Measurements from ENCODE around the gene DVL1.
"Not testable (repeated sequence)": the region's sequence is repeated elsewhere in the genome, so short reads cannot be mapped to it uniquely, and the experiment has no call there.

DVL1 gene

DNA sequence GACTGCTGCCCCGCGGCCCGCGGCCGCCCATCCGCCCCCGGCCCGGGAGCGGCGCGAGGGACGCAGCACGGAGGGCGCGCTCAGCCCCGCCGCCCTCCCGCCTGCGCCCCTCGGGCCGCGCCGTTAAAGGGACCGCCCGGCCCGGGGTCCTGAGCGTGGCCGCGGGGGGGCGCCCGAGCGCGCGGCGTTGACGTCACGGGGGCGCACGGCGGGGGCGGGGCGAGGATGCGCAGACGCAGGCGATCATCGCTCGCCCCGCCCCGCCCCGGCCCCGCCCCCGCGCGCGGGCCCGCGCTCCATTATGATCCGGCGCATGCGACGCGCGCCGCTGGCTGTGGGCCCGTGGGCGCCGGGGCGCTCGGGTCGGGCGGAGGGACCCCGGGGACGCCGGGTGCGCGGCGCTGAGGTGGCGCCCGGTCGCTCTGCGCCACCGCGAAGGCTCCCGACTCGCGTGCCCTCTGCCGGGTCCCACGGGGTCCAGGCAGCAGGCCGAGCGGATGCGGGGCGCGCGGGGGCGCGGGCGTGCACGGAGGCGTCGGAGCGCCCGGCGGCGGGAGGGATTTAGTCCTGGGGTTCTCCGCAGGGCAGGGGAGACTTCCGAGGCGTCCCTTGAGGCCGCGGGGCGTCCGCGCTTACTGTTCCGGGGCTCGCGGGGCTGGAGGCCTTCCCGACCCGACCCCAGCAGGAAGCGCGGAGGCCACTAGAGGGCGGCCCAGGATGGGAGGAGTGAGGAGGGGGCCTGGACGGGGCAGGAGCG lies at the start of gene DVL1:
DVL1 (minus strand) TSS at position 163 of the 757 bp plus-strand sequence. CDS start 353 bp downstream, outside the sequence.
- peak; percentile 60 for DNase-seq

DNA sequence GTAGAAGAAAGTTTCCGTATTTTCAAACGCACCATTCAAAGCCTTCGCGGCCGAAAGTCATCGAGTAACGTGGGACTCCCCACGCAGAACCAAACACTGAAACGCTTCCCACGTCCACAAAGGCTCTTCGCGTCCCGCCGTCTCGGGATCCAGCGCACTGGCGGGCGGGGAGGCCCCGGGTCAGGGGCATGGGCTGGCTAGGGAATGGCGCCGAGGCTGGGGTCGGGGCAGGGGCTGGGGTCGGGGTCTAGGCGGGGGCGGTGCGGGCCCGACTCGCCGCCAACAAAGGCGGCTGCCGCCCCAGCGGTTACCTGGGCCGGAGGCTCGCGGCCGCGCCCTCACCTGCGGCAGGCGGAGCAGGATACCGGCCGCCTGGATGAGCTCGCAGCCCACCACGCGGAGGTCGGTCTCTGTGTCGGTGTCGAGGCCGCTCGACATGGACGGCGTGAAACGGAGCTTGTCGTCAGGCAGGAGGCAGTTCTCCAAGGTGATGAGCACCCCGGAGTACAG lies 49.5 kb upstream of the DVL1 start:
- DNase-seq = no peak

DNA sequence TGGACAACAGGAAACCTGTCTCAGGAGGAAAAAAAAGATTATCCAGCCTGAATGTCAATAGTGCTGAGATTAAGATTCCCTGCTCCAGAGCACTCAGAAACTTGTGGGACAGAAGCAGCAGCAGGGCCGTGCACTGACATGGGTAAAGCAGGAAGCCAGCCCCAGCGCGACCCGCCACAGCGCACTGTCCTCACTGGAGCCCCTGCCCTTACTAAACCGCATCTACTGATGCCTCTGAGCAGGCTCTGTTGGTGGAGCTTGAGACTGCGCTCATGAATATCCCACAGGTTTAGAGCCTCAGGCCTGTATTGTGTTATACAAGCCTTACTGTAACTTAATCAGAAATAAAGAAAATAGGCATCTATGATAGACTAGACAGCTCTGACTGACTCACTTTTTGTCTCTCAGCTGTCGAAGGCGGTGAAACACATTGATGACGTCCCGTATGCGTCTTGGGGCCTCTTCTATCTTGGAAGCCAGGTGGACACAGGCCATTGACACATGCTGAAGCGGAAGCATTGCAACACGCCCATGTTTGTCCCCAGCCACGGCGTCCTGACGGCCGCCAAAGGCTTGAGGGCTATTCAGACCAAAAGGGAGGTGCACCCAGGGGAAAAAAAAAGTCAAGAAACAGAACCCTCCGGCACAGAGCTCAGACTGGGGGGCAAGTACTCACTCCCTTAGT lies 48.8 kb upstream of the DVL1 start:
- DNase-seq = no peak

DNA sequence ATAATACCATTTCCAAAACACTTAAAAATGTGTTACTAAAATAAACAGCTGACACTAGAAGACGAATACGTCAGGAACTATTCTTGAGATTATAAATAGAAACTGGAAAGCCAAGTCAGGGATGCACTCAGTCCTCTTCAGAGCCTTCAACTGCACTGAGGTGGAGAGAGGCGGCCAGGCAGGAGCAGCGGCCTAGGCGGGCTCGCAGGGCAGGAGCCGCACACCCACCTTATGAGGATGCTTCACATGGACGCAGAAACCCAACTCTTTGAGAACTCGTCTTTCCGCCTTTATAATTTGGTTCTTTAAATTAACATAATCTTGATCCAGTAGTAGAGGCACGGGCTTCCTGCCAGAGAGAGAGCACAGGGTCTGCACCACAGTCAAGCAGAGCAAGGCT lies 45.9 kb upstream of the DVL1 start:
- no peak for DNase-seq

DNA sequence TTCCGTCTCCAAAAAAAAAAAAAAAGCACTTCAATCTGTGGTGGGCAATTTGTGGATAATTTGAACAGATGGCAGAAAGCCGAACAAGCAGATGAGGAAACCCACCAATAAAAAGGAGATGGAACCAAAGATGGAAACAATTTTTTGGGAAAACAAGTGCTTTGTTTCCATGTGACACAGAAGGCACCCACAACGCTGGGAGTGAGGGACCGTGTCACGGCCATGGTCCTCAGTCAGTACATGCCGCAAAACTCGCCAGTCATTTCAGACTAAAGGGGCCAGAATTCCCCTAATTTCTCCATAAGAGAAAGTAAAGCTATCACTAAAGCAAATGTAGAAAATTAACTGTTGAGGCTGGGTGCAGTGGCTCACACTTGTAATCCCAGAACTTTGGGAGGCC lies 44.9 kb upstream of the DVL1 start:
- DNase-seq = no peak

DNA sequence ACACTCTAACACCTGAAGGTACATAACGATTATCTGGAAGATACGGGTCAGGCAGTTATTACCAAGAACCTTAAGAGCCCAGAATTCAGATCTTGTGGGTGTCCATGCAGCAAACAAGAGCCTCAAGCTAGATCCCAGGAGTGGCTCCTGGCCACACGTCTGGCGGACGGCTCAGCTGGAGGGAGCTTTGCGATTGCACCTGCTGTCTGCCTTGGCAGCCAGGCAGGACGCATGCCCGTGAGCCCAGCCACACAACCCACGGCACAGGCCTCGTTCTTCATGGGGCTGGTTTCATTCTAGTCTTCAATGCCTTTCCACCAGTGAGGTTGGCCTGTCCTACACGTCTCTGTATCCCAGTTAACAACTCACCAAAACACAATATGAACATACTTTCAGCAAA lies 44.2 kb upstream of the DVL1 start:
- no peak for DNase-seq

DNA sequence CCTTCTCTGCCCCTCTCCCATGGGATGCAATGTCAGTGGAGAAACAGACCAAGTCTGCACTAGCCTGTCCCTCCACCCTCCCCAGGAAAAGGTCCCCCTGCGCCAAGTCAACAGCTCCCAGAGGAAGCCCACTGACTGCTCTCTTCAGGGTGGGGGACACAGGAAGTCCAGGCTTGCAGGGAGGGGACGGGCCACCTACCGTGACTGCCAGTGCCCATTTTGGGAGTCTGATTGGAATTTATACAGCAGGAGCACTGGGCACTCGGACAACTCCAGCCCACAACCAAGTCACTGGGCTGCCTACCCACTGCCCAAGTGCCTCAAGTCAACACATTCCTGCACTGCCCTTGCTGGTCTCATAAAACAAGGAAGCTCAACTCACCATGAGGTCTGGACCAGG lies 43.8 kb upstream of the DVL1 start:
- no peak for DNase-seq

DNA sequence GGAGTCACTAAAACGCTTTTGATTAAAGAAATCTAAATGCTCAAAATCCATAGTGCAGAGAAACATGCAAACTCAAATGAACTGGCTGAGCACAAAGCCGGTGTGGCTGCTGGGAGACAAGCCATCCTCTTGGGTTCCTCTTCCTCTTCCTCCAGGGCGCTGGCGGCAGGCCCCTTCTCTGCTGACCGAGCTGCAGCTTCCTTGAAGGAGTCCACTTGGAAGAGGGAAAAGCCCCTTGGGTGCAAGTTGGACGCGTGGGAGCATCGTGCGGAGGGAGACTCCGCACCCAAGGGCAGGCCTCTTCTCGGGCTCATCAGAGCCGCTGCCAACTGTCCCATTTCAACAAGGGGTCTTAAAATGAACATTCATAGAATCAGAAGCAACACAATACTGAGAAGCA lies 42.0 kb upstream of the DVL1 start:
- no peak for DNase-seq

DNA sequence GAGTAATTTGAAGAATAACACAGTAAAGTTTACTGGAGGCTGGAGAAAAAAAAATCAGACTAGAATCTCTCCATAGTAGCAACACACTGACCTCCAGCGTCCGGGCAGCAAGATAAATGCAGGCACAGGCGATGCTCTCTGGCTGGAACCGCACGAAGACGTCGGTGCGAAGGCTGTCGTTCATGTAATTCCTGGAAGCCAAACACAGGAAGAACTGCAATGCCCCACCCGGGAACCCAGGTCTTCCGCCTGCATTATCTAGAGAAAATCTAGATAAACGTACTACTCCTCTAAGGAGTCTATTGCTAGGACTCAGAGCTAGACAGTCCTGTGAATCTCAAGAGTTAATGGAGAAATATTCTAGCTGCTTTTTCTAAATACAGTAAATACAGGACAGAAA lies 41.5 kb upstream of the DVL1 start:
- DNase-seq = no peak

DNA sequence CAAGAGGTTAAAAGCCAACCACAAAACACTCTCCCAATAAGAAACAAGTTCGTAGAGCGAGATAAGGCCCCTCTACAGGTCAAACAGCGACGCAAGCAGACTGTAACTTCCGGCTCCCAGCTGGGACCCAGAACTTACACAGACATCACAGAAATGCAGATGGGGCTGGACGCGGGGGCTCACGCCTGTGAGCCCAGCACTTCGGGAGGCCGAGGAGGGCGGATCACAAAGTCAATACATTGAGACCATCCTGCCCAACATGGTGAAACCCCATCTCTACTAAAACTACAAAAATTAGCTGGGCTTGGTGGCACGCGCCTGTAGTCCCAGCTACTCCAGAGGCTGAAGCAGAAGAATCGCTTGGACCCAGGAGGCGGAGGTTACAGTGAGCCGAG lies 38.9 kb upstream of the DVL1 start:
- no peak for DNase-seq

DNA sequence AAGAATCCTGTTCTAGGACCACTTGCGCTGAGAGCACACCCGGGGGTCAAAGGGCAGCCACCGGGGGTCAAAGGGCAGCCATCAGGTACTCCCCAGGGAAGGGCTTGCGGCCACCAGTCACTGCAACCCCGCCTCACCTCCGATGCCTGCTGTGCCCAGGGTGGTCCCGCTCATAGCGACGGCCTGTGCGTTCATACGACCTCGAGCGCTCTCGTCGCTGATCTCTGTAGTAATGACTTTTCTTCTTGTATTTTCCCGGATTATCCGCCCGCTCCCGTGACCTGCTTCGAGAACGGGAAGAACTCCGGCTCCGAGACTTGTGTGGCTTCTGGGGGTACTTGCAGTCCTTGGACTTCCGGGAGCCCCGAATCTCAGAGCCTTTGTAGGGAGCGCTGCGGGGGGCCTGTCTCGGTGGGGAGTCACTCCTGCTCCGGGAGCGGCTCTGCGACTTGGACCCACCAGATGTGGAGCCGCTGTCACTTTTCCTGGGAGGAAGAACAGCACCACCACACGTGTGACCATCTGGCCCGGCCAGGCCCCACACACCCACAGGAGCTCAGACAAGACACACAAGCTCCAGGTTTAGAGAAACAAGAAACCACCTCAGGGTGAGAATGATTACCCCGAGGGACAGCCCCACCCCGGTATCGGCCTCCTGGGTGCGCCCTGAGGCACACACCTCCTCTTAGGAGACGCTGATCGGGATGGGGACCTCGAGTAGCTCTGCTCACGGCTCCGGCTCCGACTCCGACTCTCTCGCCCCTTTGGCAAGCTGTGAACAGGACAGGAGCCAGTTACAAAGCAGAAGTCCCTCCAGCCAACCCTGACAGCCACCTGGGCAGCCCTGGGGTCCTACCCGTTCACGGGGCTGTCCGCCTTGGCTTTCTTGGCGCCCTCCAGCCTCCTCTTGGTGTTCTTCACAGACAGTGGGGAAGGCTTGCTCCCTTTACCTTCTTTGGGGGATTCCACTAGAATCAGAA lies 38.2 kb upstream of the DVL1 start:
- DNase-seq = no peak

DNA sequence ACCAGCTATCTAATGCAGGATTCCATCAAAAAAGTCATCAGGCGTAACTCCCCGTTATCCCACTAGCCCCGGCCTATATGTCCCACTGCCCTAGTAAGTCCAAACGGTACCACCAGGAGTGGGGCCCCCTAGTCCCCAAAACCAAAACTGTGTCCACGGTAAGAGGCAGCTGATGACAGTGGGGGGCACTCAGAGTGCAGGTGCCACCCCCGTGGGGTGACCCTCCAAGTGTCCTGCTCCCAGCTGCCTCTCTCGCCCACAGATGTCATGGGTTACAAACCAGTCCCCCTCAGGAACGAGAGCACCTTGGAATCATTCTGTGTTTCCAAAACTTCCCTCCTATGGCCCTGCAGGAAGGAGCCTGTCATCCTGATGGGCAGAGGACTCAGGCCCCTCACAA lies 36.7 kb upstream of the DVL1 start:
- no peak for DNase-seq

DNA sequence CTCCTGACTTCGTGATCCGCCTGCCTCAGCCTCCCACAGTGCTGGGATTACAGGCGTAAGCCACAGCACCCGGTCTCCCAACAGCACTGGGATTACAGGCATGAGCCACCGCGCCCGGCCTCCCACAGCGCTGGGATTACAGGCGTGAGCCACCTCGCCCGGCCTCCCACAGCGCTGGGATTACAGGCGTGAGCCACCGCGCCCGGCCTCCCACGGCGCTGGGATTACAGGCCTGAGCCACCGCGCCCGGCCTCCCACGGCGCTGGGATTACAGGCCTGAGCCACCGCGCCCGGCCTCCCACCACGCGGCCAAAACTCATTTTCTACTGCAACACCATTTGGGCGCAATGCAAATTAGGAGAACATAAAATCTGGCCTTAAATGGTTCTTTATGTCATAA lies 36.1 kb upstream of the DVL1 start:
- not testable (repeated sequence) for DNase-seq

DNA sequence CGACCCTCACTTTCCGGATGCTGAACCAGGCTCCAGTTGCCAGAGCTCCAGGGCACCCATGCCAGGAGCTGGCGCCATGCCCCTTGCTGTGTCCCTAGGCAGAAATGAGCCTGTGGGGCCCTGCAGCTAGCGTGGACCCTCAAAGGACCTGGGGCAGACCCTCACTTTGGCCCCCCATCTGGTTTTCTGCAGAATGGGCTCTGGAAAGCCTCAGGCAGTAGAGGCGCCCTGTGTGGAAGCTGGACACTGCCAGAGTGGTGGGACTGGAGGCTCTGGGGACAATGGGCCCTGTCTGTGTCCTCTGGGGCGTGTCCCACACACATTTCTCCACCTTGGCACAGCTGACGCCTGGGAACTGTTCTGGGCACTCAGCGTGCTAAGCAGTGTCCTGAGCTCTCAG lies 32.1 kb upstream of the DVL1 start:
- no peak for DNase-seq

DNA sequence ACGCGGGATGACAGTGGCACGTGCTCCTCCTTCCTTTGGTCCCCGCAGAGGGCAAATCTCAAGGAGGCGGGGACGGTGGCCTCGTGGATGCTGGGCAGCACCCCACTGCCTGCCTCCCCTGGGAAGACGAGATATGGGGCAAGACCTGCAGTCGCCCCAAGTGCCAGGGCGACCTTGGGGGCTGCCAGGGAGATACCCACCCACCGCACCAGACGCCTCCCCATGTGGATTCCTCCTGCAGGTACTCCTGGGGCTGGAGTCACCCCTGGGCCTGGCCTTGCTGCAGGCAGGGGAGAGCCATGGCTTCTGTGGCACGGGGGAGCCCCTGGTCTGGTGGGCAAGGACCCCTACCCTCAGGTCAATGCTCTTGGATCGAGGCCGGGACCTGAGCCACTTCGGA lies 31.6 kb upstream of the DVL1 start:
- DNase-seq = no peak

DNA sequence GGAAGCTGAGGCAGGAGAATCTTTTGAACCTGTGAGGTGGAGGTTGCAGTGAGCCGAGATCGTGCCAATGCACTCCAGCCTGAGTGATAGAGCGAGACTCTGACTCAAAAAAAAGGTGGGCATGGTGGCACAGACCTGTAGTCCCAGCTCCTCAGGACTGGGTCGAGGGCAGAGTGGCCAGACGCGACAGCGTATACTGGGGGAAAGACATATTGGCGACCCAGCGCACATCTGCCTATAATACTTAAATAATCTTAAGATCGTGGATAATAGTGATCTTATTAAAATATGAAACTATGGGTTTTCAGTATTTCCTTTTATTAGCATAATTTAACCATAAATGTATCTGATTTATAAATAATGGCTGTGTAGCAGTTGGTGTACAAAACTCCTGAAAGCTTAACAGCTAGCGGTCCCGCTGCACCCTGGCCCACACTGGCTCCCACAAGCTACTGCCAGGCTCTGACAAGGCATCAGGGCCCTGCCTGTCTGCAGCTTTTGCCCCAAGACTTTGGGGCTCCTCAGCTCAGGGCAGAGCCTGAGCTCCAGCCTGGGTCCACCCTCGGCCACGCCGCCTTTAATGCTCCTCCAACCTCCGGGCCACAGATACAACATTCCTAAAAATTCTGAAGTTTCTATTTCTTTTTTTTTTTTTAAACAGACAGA lies 28.5 kb upstream of the DVL1 start:
- DNase-seq = no peak

DNA sequence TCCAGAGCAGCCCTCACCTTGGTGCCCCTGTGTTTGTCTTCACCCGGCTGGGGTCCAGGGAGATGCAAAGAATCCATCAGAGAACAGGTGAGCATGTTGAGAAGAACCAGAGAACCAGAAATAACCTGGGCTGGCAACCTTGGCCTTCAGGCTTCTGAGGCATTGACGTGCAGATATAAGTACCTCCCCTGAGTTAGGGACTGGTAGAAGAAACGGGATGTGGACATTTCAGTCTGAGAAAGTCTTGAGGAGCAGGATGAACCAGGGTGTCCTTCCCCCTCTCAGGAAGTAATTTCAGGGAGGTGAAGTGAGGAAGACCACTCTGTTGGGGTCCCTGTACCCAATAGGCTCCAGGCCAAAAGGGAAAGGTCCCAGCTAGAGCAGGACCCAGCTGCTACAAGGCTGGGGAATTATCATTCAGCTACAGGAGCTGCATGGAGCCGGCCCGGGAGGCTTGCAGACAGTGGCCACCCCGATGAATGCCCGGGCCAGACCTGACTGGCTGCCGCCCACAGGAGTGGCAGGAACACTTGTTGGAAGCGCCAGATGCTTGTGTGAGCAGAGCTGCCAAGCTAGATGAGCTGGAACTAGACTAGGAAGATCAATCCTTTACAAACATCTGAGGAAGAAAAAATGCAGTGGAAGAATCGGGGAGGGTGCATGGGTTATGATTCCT lies 27.5 kb upstream of the DVL1 start:
- no peak for DNase-seq

DNA sequence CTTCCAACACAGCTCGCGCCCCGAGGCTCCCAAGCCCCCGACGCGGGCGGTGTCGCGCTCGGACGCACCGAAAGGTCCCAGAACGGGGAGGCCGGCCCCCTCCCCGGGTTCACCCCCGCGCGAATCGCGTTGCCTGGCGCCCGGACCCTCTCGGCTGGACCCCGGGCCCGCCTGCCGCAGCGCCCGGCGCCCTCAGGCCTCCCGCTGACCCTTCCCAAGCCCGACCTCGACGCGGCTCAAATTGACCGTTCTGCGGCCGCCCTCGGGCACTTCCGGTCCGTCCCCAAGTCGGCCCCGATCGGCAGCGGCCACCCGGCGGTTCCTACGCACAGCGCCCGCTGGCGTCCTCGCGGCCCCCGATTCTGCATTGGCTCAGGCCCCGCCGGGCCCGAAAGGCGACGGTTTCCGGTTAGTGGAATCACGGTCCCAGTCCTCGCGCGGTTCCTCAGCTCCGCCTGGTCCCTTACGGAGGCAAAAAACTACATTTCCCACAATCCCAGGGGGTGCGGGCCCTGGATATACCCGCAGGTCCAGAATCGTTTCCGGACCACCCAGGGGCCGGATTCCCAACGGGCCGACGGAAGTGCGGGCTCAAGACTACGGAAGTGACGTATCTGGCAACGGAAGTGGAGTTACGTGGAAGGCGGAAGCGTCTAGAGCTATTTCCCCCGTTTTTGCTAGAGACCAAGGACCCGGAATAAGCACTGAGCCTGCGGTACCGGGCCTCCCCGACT lies 25.9 kb upstream of the DVL1 start, which contains the start of gene AURKAIP1:
AURKAIP1 (minus strand) TSS at position 279 of the 734 bp plus-strand sequence. CDS start 451 bp downstream, outside the sequence.
- peak; percentile 92 for DNase-seq

DNA sequence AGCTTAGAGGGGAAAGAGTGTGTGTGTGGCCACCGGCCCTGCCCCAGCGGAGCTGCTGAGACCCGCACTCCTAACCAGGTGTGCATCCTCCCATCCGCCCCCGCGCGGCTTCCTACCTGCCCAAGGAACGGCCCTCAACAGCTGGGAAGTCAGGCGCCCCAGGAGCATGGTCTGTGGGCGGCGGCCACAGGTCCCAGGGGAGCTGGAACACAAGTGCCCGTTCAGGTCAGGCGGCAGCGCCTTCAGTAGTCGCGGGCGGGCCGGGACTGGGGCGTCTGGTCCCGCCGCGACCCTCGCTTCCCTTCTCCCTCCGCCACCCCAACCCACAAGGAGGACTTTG lies 25.3 kb upstream of the DVL1 start:
- DNase-seq = no peak

DNA sequence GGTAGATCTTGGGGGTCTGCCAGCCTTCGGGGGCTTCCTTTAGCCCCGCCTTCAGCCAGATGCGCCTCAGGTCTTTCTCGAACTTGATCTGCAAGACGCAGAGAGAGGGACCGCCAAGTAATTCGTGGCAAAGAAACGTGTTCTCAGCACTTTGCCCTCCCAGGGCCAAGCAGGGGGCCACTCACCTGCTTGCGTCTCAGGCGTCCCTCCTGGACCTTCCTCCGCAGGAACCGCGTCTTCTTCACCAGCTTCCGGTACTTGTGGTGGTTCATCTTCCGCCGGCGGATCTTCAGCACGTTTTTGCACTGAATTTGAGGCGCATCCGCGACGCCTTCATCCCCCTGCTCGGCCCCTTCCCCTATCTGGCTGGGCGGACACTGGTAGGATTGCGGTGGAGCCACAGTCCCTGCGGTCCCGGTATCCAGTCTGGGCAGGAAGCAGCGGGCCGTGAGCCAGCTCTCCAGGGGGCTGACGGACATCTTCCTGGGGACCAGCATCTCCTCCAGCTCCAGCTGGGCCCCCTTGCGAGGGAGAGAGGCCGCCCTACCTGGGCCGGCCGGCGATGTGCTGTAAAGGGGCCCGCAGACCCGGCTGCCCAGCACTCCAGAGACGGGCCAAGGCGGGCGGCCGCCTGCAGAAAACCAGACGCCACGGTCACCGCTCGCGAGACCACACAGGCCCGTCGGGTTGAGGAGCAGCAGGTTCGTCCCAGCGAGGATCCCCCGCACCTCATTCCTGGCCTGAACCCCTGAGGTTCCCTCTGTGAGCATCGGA lies 24.8 kb upstream of the DVL1 start:
- DNase-seq = no peak

Data from activated CD4-positive, alpha-beta T cell treated with anti-CD3 and anti-CD28 coated beads for 1 hour (primary cell).